Glutamatergic neuron (in vitro differentiated cells): ENCODE data around the gene NENF. TPM values are rescaled to one million over a fixed set of nuclear protein-coding genes. Genes with fewer than 3 reads are reported as not detected.

Experiments used
- DNase-seq: peaks from one replicate; pipeline ENCODE4 v3.0.0; 2022
- H3K27ac Mint-ChIP-seq: one replicate; pipeline ENCODE4 v1.8.0; 2020; ENCODE audit warnings: mild to moderate bottlenecking, mixed read lengths, inconsistent platforms; ENCODE audit not compliant: unreplicated experiment
- H3K27me3 Mint-ChIP-seq: one replicate; pipeline ENCODE4 v1.8.0; 2020; ENCODE audit warnings: mild to moderate bottlenecking, moderate library complexity, mixed read lengths, inconsistent platforms; ENCODE audit not compliant: unreplicated experiment
- H3K36me3 Mint-ChIP-seq: one replicate; pipeline ENCODE4 v1.8.0; 2020; ENCODE audit warnings: mild to moderate bottlenecking, mixed read lengths, inconsistent platforms; ENCODE audit not compliant: unreplicated experiment
- H3K4me1 Mint-ChIP-seq: one replicate; pipeline ENCODE4 v1.8.0; 2020; ENCODE audit warnings: mild to moderate bottlenecking, low read depth, mixed read lengths, inconsistent platforms; ENCODE audit not compliant: unreplicated experiment
- H3K4me3 Mint-ChIP-seq: one replicate; pipeline ENCODE4 v1.8.0; 2020; ENCODE audit warnings: mild to moderate bottlenecking, mixed read lengths, inconsistent platforms; ENCODE audit not compliant: unreplicated experiment
- H3K9me3 Mint-ChIP-seq: one replicate; pipeline ENCODE4 v1.8.0; 2020; ENCODE audit warnings: mild to moderate bottlenecking, moderate library complexity, mixed read lengths, inconsistent platforms; ENCODE audit not compliant: unreplicated experiment
- total RNA-seq: library from RNA; stranded (reverse); fragmentation: NEBNext Ultra II Directional; extraction: Animal tissue kit (Norgen Biotek cat#: 25700); gene quantifications from one replicate; pipeline ENCODE4 v1.2.1, GENCODE V29; 2021; ENCODE audit not compliant: unreplicated experiment
- TF ChIP-seq, protein P1 (sequence below): fragments of 200-600 bp; sonication (generic); IDR thresholded peaks from one replicate; pipeline ENCODE4 v1.5.0; 2021; ENCODE audit not compliant: partially characterized antibody, unreplicated experiment

Gene NENF
- total RNA-seq, 1 donor from 2014 or later = 5.2 TPM

DNA sequence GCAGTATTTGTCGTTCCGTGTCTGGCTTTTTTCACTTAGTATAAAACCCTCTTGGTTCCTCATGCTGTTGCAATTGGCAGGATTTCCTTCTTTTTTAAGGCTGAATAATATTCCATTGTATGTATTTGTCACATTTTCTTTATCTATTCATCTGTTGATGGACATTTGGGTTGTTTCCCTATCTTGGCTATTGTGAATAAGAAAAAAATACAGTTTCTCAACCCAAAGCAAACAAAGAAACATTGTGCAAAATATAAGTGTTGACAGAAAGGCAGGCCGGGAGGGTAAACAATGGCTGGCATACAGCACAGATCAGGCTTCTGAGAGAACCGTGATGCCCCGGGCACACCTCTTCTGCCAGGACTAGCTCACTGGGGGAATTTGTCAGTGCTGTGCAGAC is 26.9 kb downstream of the NENF start:
- Mint-ChIP-seq H3K4me3 (no peak overlapping the region), H3K27me3 (peaks cover 14% of the 10 kb centered on the region), H3K4me1 (peaks cover 11% of the 10 kb centered on the region), H3K36me3 (no peaks in the 10 kb centered on the region), H3K27ac (no peak overlapping the region), H3K9me3 (peaks cover 2% of the 10 kb centered on the region)
- TF ChIP-seq, protein P1, sequence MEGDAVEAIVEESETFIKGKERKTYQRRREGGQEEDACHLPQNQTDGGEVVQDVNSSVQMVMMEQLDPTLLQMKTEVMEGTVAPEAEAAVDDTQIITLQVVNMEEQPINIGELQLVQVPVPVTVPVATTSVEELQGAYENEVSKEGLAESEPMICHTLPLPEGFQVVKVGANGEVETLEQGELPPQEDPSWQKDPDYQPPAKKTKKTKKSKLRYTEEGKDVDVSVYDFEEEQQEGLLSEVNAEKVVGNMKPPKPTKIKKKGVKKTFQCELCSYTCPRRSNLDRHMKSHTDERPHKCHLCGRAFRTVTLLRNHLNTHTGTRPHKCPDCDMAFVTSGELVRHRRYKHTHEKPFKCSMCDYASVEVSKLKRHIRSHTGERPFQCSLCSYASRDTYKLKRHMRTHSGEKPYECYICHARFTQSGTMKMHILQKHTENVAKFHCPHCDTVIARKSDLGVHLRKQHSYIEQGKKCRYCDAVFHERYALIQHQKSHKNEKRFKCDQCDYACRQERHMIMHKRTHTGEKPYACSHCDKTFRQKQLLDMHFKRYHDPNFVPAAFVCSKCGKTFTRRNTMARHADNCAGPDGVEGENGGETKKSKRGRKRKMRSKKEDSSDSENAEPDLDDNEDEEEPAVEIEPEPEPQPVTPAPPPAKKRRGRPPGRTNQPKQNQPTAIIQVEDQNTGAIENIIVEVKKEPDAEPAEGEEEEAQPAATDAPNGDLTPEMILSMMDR = no peak
- no peak for DNase-seq

DNA sequence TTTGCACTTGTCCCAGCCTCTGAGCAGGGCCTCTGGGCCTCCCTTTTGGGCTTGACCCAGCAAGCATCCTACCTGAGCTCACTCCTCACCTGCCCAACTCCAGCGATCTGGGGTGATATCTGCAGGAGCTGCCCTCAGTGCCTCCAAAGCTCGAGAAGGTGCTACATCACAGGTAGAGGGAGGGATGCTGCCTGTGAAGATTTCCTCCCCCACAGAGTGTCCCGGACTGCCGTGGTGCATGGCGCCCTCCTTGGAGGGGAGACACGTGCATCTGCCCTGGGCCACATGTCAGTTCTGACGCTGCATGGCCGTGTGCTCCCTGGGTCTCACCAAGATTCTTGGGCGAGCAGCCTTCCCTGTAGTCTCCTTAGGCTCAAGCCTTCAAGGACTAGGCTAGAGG is 27.7 kb downstream of the NENF start:
- Mint-ChIP-seq H3K4me3 (no peak overlapping the region), H3K4me1 (peaks cover 11% of the 10 kb centered on the region), H3K27ac (no peak overlapping the region), H3K36me3 (no peaks in the 10 kb centered on the region), H3K27me3 (peaks cover 14% of the 10 kb centered on the region), H3K9me3 (peaks cover 2% of the 10 kb centered on the region)
- no peak for DNase-seq
- TF ChIP-seq, protein P1 = no peak

- no peak overlapping the region for H3K4me3 Mint-ChIP-seq
- DNase-seq = no peak
These were observed 29.4 kb downstream of the NENF start for GRCh38 chr1:212461916-212462660.

DNA sequence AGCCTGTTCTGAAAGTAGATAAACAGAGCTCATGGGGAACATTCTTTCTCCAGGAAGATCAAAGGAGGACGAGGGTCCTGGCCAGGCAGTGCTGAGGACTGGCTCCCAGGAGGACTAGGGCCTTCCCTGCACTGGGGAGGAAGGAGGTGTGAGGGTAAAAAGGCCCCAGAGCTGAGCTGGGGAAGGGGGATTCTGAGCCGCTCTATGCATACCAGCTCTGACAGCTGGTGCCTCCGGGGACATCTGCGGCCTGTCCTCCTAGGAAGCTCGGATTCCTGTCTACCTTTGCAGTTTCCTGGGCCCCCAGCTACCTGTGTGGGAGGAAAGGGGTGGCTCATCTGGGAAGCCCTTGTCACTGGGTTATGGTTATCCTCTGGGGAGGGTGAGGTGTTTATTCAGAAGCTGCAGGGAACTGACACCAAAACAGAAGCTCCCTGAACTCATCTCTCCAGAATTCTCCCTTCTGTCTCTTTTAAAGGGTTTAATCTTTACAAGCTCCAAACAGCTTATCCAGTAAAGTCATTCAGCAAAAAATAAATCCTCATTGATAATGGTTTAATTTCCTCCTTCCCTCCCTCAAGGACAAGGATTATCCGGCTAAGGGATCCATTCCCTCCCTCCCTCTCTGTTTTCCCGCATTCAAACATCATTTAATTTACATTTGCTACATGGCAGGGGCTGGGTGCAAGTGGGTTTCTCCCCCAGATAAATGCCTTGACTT is 31.0 kb downstream of the NENF start:
- Mint-ChIP-seq H3K4me3 (peak overlapping the region; percentile 11), H3K36me3 (no peaks in the 10 kb centered on the region), H3K27me3 (peaks cover 16% of the 10 kb centered on the region), H3K9me3 (peaks cover 3% of the 10 kb centered on the region), H3K4me1 (peaks cover 8% of the 10 kb centered on the region), H3K27ac (no peak overlapping the region)
- TF ChIP-seq, protein P1 = no peak
- peak; percentile 56 for DNase-seq

More at GRCh38 chr1:212461916-212462660, 29.4 kb downstream of the NENF start:
- Mint-ChIP-seq H3K27me3 (peaks cover 17% of the 10 kb centered on the region), H3K4me1 (peaks cover 8% of the 10 kb centered on the region), H3K27ac (peak overlapping the region; percentile 34), H3K36me3 (no peaks in the 10 kb centered on the region), H3K9me3 (peaks cover 2% of the 10 kb centered on the region)
- TF ChIP-seq, protein P1 = no peak

DNA sequence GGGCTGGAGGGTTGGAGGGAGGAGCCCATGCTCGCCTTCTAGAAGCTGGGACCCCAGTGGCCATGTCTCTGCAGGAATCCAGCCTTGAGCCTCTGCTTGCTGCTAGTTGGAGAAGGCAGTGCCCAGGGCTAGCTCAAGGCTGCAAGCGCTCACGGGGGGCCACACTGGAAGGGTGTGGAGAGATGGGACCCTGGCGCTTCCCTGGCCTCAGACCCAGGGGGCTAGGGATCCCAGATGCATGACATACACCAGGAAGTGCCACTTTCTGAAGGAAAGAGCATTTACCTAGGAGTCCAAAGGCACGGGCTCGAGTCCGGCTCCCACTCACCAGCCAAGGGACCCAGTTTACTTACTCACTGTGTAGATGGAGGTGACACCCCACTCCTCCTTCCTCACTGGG is 32.6 kb downstream of the NENF start:
- Mint-ChIP-seq H3K9me3 (peaks cover 3% of the 10 kb centered on the region), H3K36me3 (no peaks in the 10 kb centered on the region), H3K4me1 (peaks cover 8% of the 10 kb centered on the region), H3K27ac (no peak overlapping the region), H3K4me3 (no peak overlapping the region), H3K27me3 (peaks cover 21% of the 10 kb centered on the region)
- TF ChIP-seq, protein P1 = no peak
- DNase-seq = no peak
